Putamen (tissue), 1 donor: ENCODE measurements around the gene MYO9B.
"Not testable (repeated sequence)": the region's sequence is repeated elsewhere in the genome, so short reads cannot be mapped to it uniquely, and the experiment has no call there.

Source experiments
- DNase-seq: peaks from one replicate; pipeline ENCODE4 v3.0.0-alpha.2; 2016; ENCODE audit warnings: low spot score

The MYO9B gene

GRCh38 chr19:17090583-17090982, 15.0 kb downstream of the MYO9B start:
- DNase-seq, result no peak

GRCh38 chr19:17091758-17092333, 16.3 kb downstream of the MYO9B start:
- DNase-seq, result no peak

GRCh38 chr19:17092696-17093095, 17.1 kb downstream of the MYO9B start:
- DNase-seq, result no peak

GRCh38 chr19:17094694-17095093, 19.1 kb downstream of the MYO9B start:
- not testable (repeated sequence) for DNase-seq

GRCh38 chr19:17095141-17095919, 19.8 kb downstream of the MYO9B start:
- DNase-seq, result no peak

- DNase-seq, result no peak
Observed at GRCh38 chr19:17097593-17098126, 22.1 kb downstream of the MYO9B start.

- no peak for DNase-seq
Observed at GRCh38 chr19:17098326-17098725, 22.7 kb downstream of the MYO9B start.

- no peak for DNase-seq
Observed at GRCh38 chr19:17101686-17102628, 26.4 kb downstream of the MYO9B start.

- no peak for DNase-seq
Observed at GRCh38 chr19:17103177-17103576, 27.6 kb downstream of the MYO9B start.

GRCh38 chr19:17104679-17105078, 29.1 kb downstream of the MYO9B start:
- DNase-seq, result no peak

- DNase-seq, result no peak
Observed at GRCh38 chr19:17105556-17105955, 30.0 kb downstream of the MYO9B start.

GRCh38 chr19:17106964-17107363, 31.4 kb downstream of the MYO9B start:
- DNase-seq, result not testable (repeated sequence)

- DNase-seq, result no peak
Observed at GRCh38 chr19:17107546-17108452, 32.2 kb downstream of the MYO9B start.

GRCh38 chr19:17108453-17108784, 32.8 kb downstream of the MYO9B start:
- DNase-seq, result no peak

- no peak for DNase-seq
Observed at GRCh38 chr19:17109300-17109699, 33.7 kb downstream of the MYO9B start.

- no peak for DNase-seq
Observed at GRCh38 chr19:17109962-17110598, 34.5 kb downstream of the MYO9B start.

GRCh38 chr19:17110599-17110966, 35.0 kb downstream of the MYO9B start:
- DNase-seq, result no peak

- DNase-seq, result no peak
Observed at GRCh38 chr19:17111766-17112165, 36.2 kb downstream of the MYO9B start.

- DNase-seq, result no peak
Observed at GRCh38 chr19:17112271-17112670, 36.7 kb downstream of the MYO9B start.

- DNase-seq, result no peak
Observed at GRCh38 chr19:17112700-17113099, 37.1 kb downstream of the MYO9B start.
